Middle frontal gyrus (tissue), 1 donor: ENCODE data around the gene RHOC.

Source experiments
- DNase-seq: peaks from one replicate; pipeline ENCODE4 v3.0.0-alpha.2; 2015; ENCODE audit warnings: low spot score; ENCODE audit errors: extremely low spot score

RHOC gene

GRCh38 chr1:112685913-112686312 lies 21.0 kb downstream of the RHOC start:
- no peak for DNase-seq

GRCh38 chr1:112678605-112679004 lies 28.3 kb downstream of the RHOC start:
- no peak for DNase-seq

- DNase-seq: no peak
Observed at GRCh38 chr1:112677501-112677900, 29.4 kb downstream of the RHOC start.

GRCh38 chr1:112676543-112676942 lies 30.4 kb downstream of the RHOC start:
- DNase-seq: no peak

- no peak for DNase-seq
Observed at GRCh38 chr1:112675728-112676381, 31.1 kb downstream of the RHOC start.

- DNase-seq: no peak
Observed at GRCh38 chr1:112674986-112675727, 31.8 kb downstream of the RHOC start.

GRCh38 chr1:112674440-112674985 lies 32.4 kb downstream of the RHOC start, which contains the start of gene MOV10:
MOV10 (plus strand) TSS chr1:112674659; CDS start chr1:112674913, 254 bp downstream.
- no peak for DNase-seq

GRCh38 chr1:112673592-112674439 lies 33.1 kb downstream of the RHOC start:
- no peak for DNase-seq

- DNase-seq: no peak
Observed at GRCh38 chr1:112672842-112673241, 34.1 kb downstream of the RHOC start.

- DNase-seq: no peak
Observed at GRCh38 chr1:112672009-112672408, 34.9 kb downstream of the RHOC start.

GRCh38 chr1:112666946-112667345 lies 40.0 kb downstream of the RHOC start:
- no peak for DNase-seq

GRCh38 chr1:112665857-112666256 lies 41.1 kb downstream of the RHOC start:
- no peak for DNase-seq

GRCh38 chr1:112651205-112651604 lies 55.7 kb downstream of the RHOC start:
- no peak for DNase-seq
